ENCODE data around the gene NDE1. TPM values are rescaled to one million over a fixed set of nuclear protein-coding genes. Genes with fewer than 3 reads are reported as not detected.

NDE1 gene
- total RNA-seq, 2 donors from 2014 or later = 60.5 to 69.2 TPM

GRCh38 chr16:15764112-15764511 lies 114.1 kb downstream of the NDE1 start:
- Histone ChIP-seq H3K27ac (ENCODE audit: low read depth, low read length) (no peak overlapping the region), H3K4me1 (ENCODE audit: control insufficient read depth, insufficient read depth, low read length) (no peaks in the 10 kb centered on the region), H3K36me3 (ENCODE audit: control insufficient read depth, insufficient read depth, low read length) (no peaks in the 10 kb centered on the region), H3K4me3 (ENCODE audit: low read length) (no peak overlapping the region), H3K9ac (ENCODE audit: extremely low read depth, low read length, poor library complexity, severe bottlenecking) (no peak overlapping the region), H3K9me3 (ENCODE audit: control insufficient read depth, low read length) (no peaks in the 10 kb centered on the region), H3K27me3 (ENCODE audit: control insufficient read depth, insufficient read depth, low read length, poor library complexity, severe bottlenecking) (no peaks in the 10 kb centered on the region)
- Mint-ChIP-seq H3K36me3 (ENCODE audit: low read depth) (no peaks in the 10 kb centered on the region), H3K27ac (no peak overlapping the region), H3K9me3 (no peaks in the 10 kb centered on the region), H3K4me1 (no peaks in the 10 kb centered on the region), H3K27me3 (ENCODE audit: insufficient read depth) (peaks cover 14% of the 10 kb centered on the region), H3K4me3 (no peak overlapping the region)
- WGBS, 2 experiments (ENCODE audit: insufficient coverage in 1 of 2, insufficient read length in 1 of 2) = 91 to 100% methylated on average over 1 to 2 of the region's 2 CpGs
- no peak for DNase-seq
- TF ChIP-seq CTCF (conservative IDR thresholded peaks at IDR 0.05) = no peak

- Mint-ChIP-seq H3K36me3 (ENCODE audit: low read depth) (no peaks in the 10 kb centered on the region), H3K4me3 (no peak overlapping the region), H3K27me3 (ENCODE audit: insufficient read depth) (peaks cover 11% of the 10 kb centered on the region), H3K4me1 (no peaks in the 10 kb centered on the region), H3K27ac (no peak overlapping the region), H3K9me3 (no peaks in the 10 kb centered on the region)
- H3K9me3 ChIP-seq (ENCODE audit: control insufficient read depth, low read length) = no peaks in the 10 kb centered on the region
- H3K27me3 ChIP-seq (ENCODE audit: control insufficient read depth, insufficient read depth, low read length, poor library complexity, severe bottlenecking) = no peaks in the 10 kb centered on the region
- 80 to 85% methylated on average over 4 of the region's 4 CpGs for WGBS, 2 experiments (ENCODE audit: insufficient coverage in 1 of 2, insufficient read length in 1 of 2)
- TF ChIP-seq CTCF (conservative IDR thresholded peaks at IDR 0.05) = no peak
- H3K36me3 ChIP-seq (ENCODE audit: control insufficient read depth, insufficient read depth, low read length) = no peaks in the 10 kb centered on the region
- H3K27ac ChIP-seq (ENCODE audit: low read depth, low read length) = no peak overlapping the region
- H3K9ac ChIP-seq (ENCODE audit: extremely low read depth, low read length, poor library complexity, severe bottlenecking) = no peak overlapping the region
- no peak overlapping the region for H3K4me3 ChIP-seq (ENCODE audit: low read length)
- no peaks in the 10 kb centered on the region for H3K4me1 ChIP-seq (ENCODE audit: control insufficient read depth, insufficient read depth, low read length)
- no peak for DNase-seq
Observed at GRCh38 chr16:15765116-15765515, 115.1 kb downstream of the NDE1 start.

- no peak overlapping the region for H3K4me3 ChIP-seq (ENCODE audit: low read length)
- Mint-ChIP-seq H3K27me3 (ENCODE audit: insufficient read depth) (peaks cover 11% of the 10 kb centered on the region), H3K4me1 (no peaks in the 10 kb centered on the region), H3K36me3 (ENCODE audit: low read depth) (no peaks in the 10 kb centered on the region), H3K27ac (no peak overlapping the region), H3K4me3 (no peak overlapping the region), H3K9me3 (no peaks in the 10 kb centered on the region)
- H3K9ac ChIP-seq (ENCODE audit: extremely low read depth, low read length, poor library complexity, severe bottlenecking) = no peak overlapping the region
- WGBS, 2 experiments (ENCODE audit: insufficient coverage in 1 of 2, insufficient read length in 1 of 2) = 39 to 49% methylated on average over 2 to 3 of the region's 3 CpGs
- no peaks in the 10 kb centered on the region for H3K9me3 ChIP-seq (ENCODE audit: control insufficient read depth, low read length)
- peaks cover under 1% of the 10 kb centered on the region for H3K27me3 ChIP-seq (ENCODE audit: control insufficient read depth, insufficient read depth, low read length, poor library complexity, severe bottlenecking)
- no peaks in the 10 kb centered on the region for H3K4me1 ChIP-seq (ENCODE audit: control insufficient read depth, insufficient read depth, low read length)
- peak; percentile 81 for TF ChIP-seq CTCF (conservative IDR thresholded peaks at IDR 0.05)
- DNase-seq = peak; percentile 76
- H3K36me3 ChIP-seq (ENCODE audit: control insufficient read depth, insufficient read depth, low read length) = no peaks in the 10 kb centered on the region
- H3K27ac ChIP-seq (ENCODE audit: low read depth, low read length) = no peak overlapping the region
Observed at GRCh38 chr16:15765880-15766279, 115.8 kb downstream of the NDE1 start.
